SK-N-SH (cell line): ENCODE measurements around the gene OR1E2. TPM values are rescaled to one million over a fixed set of nuclear protein-coding genes. Genes with fewer than 3 reads are reported as not detected.

Experiments
- CTCF ChIA-PET: fragments of 300-600, 350-600 bp; formaldehyde crosslinking; extraction: SDS; loops from one replicate; lab custom pipeline; 2021; lab: Yijun Ruan, JAX
- POLR2A ChIA-PET: fragments of 350-600 bp; sonication (Branson Sonifier 250); formaldehyde crosslinking; extraction: SDS; loops from one replicate; lab custom pipeline; 2020; ENCODE audit warnings: antibody characterized with exemption, inconsistent platforms; lab: Yijun Ruan, JAX
- DNase-seq: peaks from one replicate; pipeline ENCODE4 v3.0.0; 2012
- H2AFZ ChIP-seq: fragments of 200-600 bp; sonication (generic); 2 replicates; pipeline ENCODE4 v1.8.1; 2016; ENCODE audit warnings: antibody characterized with exemption, mild to moderate bottlenecking, low read depth
- H3F3A ChIP-seq: fragments of 200-600 bp; sonication (generic); replicated peaks from 2 replicates; pipeline ENCODE3; 2016; ENCODE audit warnings: antibody characterized with exemption, mild to moderate bottlenecking; ENCODE audit not compliant: insufficient read depth
- H3K27ac ChIP-seq, 2 experiments: fragments of 200-500 bp in 1 of 2; fragments of 200-600 bp in 1 of 2; sonication (Bioruptor generic) in 1 of 2; sonication (generic), shearing (Covaris generic) in 1 of 2; 2 replicates each; pipeline versions ENCODE4 v1.5.1 to v1.6.1; 2014 to 2016; ENCODE audit warnings: low read depth in 2 of 2, inconsistent platforms in 1 of 2, low read length in 1 of 2, mild to moderate bottlenecking in 1 of 2, mixed read lengths in 1 of 2
- H3K27me3 ChIP-seq: fragments of 200-600 bp; sonication (generic), shearing (Covaris generic); 2 replicates; pipeline ENCODE4 v1.6.1; 2016; ENCODE audit warnings: mixed run types; ENCODE audit not compliant: insufficient read depth
- H3K36me3 ChIP-seq, 2 experiments: fragments of 200-500 bp in 1 of 2; fragments of 200-600 bp in 1 of 2; sonication (Bioruptor generic) in 1 of 2; sonication (generic) in 1 of 2; replicated peaks in 1 of 2; 2 replicates each; pipeline versions ENCODE3 to v1.5.1; 2014 to 2016; ENCODE audit warnings: low read length in 1 of 2, mild to moderate bottlenecking in 1 of 2; ENCODE audit not compliant: insufficient read depth in 2 of 2, control insufficient read depth in 1 of 2
- H3K4me1 ChIP-seq, 2 experiments: fragments of 200-500 bp in 1 of 2; fragments of 200-600 bp in 1 of 2; sonication (Bioruptor generic) in 1 of 2; sonication (generic), shearing (Covaris generic) in 1 of 2; 2 replicates each; pipeline versions ENCODE4 v1.5.1 to v1.6.1; 2014 to 2016; ENCODE audit warnings: low read depth in 1 of 2, low read length in 1 of 2, mixed run types in 1 of 2; ENCODE audit not compliant: insufficient read depth in 2 of 2, control insufficient read depth in 1 of 2
- H3K4me2 ChIP-seq: fragments of 200-600 bp; sonication (generic), shearing (Covaris generic); 2 replicates; pipeline ENCODE4 v1.6.1; 2017; ENCODE audit warnings: mixed run types
- H3K4me3 ChIP-seq, 2 experiments: fragments of 200-500 bp in 1 of 2; fragments of 200-600 bp in 1 of 2; sonication (Bioruptor generic) in 1 of 2; sonication (generic), shearing (Covaris generic) in 1 of 2; 2 replicates each; pipeline versions ENCODE4 v1.5.1 to v1.8.1; 2014 to 2016; ENCODE audit warnings: low read depth in 2 of 2, inconsistent platforms in 1 of 2, low read length in 1 of 2, mild to moderate bottlenecking in 1 of 2, mixed read lengths in 1 of 2, moderate library complexity in 1 of 2
- H3K79me2 ChIP-seq: fragments of 200-600 bp; sonication (generic); 2 replicates; pipeline ENCODE4 v1.8.1; 2017; ENCODE audit warnings: mild to moderate bottlenecking; ENCODE audit not compliant: insufficient read depth
- H3K9ac ChIP-seq: fragments of 200-600 bp; sonication (generic); 2 replicates; pipeline ENCODE4 v1.6.1; 2017; ENCODE audit warnings: mixed run types
- H3K9me2 ChIP-seq: fragments of 200-600 bp; sonication (generic); 2 replicates; pipeline ENCODE4 v1.6.1; 2017; ENCODE audit warnings: mixed run types
- H3K9me3 ChIP-seq: fragments of 200-600 bp; sonication (generic); 2 replicates; pipeline ENCODE4 v1.6.1; 2017; ENCODE audit warnings: mixed run types, mild to moderate bottlenecking, moderate library complexity
- H4K20me1 ChIP-seq: fragments of 200-600 bp; sonication (generic); 2 replicates; pipeline ENCODE4 v1.6.1; 2017; ENCODE audit warnings: mild to moderate bottlenecking, mixed run types; ENCODE audit not compliant: insufficient read depth
- ELF1 ChIP-seq: IDR thresholded peaks from 2 replicates; pipeline ENCODE4 v1.4.0; 2012
- EP300 ChIP-seq, 2 experiments: IDR thresholded peaks; 2 replicates each; pipeline versions ENCODE4 v1.4.0 to v1.6.1; 2012; ENCODE audit warnings: borderline replicate concordance in 1 of 2, low read depth in 1 of 2, low read length in 1 of 2
- FOSL2 ChIP-seq: IDR thresholded peaks from 2 replicates; pipeline ENCODE4 v1.4.0; 2012; ENCODE audit warnings: low read depth, mild to moderate bottlenecking, moderate library complexity, borderline replicate concordance
- FOXJ3 ChIP-seq: sonication (generic); formaldehyde crosslinking; IDR thresholded peaks from 2 replicates; pipeline ENCODE4 v1.5.1; 2020; ENCODE audit warnings: mild to moderate bottlenecking, missing genetic modification reagents
- GABPA ChIP-seq: IDR thresholded peaks from 2 replicates; pipeline ENCODE4 v1.4.0; 2012; ENCODE audit warnings: low read depth, mild to moderate bottlenecking
- YY1 ChIP-seq: IDR thresholded peaks from 2 replicates; pipeline ENCODE4 v1.4.0; 2012; ENCODE audit warnings: low read depth, mild to moderate bottlenecking
- WGBS: methylation state at CpG from one replicate; pipeline ENCODE4 v1.1.6; 2017; ENCODE audit warnings: low lambda C conversion rate; 5-methylcytosine and 5-hydroxymethylcytosine counted together
- polyA plus RNA-seq, 3 experiments: library from polyadenylated mRNA; depleted of rRNA; stranded (reverse); fragments of >200 nt; gene quantifications; 2 replicates each; pipeline ENCODE4 v1.2.3, GENCODE V29; 2012

The OR1E2 gene
- polyA plus RNA-seq, 1 of the 3 experiments (the other 2 are of a cell fraction) = not detected

- Histone ChIP-seq H4K20me1 (no peaks in the 10 kb centered on the region), H3K9ac (no peak within 1 kb of the TSS), H3K27me3 (peaks cover 20% of the 10 kb centered on the region; the same call in 1 of the 2 replicates), H3K4me1 (no peaks in the 10 kb centered on the region), H3K4me2 (no peak within 1 kb of the TSS), H3K36me3 (no peaks in the 10 kb centered on the region), H2AFZ (no peak within 1 kb of the TSS), H3K9me2 (no peaks in the 10 kb centered on the region), H3K79me2 (no peaks in the 10 kb centered on the region), H3K9me3 (no peaks in the 10 kb centered on the region), H3K27ac (no peak within 1 kb of the TSS), H3K4me3 (no peak within 1 kb of the TSS), H3F3A (no peaks in the 10 kb centered on the region)
- POLR2A ChIA-PET = no interaction called here
- no peak for TF ChIP-seq FOSL2
- no peak for TF ChIP-seq ELF1
- no peak for TF ChIP-seq GABPA
- TF ChIP-seq EP300 (IDR thresholded peaks at IDR 0.05; ENCODE audit: borderline replicate concordance in 1 of 2, low read depth in 1 of 2, low read length in 1 of 2) = no peak
- TF ChIP-seq FOXJ3 = no peak
- no peak for TF ChIP-seq YY1
- CTCF ChIA-PET = no interaction called here
- 35% methylated on average over 65 of the region's 92 CpGs for WGBS
- DNase-seq = no peak
Observed at GRCh38 chr17:3385869-3386816, 47.5 kb downstream of the OR1E2 start, which contains the start of gene OR3A2. Gene OR3A2, minus strand, starts transcription at chr17:3386308.

Other genes with a start within 250 kb of the OR1E2 start
- not detected in 2 replicates for gene OR1A2, start 236.3 kb downstream of the OR1E2 start, polyA plus RNA-seq (2012; rRNA removed)
- not detected in 2 replicates for gene OR1A1, start 226.2 kb downstream of the OR1E2 start, polyA plus RNA-seq (2012; rRNA removed)
- gene OR3A1, start 135.5 kb downstream of the OR1E2 start, polyA plus RNA-seq (2012; rRNA removed) = not detected in 2 replicates
- not detected in 2 replicates for gene OR3A2, start 47.5 kb downstream of the OR1E2 start, polyA plus RNA-seq (2012; rRNA removed)
- gene OR1E1, start 35.4 kb downstream of the OR1E2 start, polyA plus RNA-seq (2012; rRNA removed) = not detected in 2 replicates
- gene OR3A3, start 22.5 kb downstream of the OR1E2 start, polyA plus RNA-seq (2012; rRNA removed) = not detected in 2 replicates
- gene SPATA22, start 38.0 kb upstream of the OR1E2 start, polyA plus RNA-seq (2012; rRNA removed) = not detected in 2 replicates
- not detected in 2 replicates for gene ASPA, start 42.2 kb upstream of the OR1E2 start, polyA plus RNA-seq (2012; rRNA removed)
- 0.28 TPM in 2 replicates for gene TRPV3, start 124.0 kb upstream of the OR1E2 start, polyA plus RNA-seq (2012; rRNA removed)
- 2.5 and 3.0 TPM in 2 replicates for gene TRPV1, start 175.6 kb upstream of the OR1E2 start, polyA plus RNA-seq (2012; rRNA removed)
- gene SHPK, start 202.4 kb upstream of the OR1E2 start, polyA plus RNA-seq (2012; rRNA removed) = 9.0 and 9.7 TPM in 2 replicates
- 6.7 and 8.2 TPM in 2 replicates for gene CTNS, start 202.9 kb upstream of the OR1E2 start, polyA plus RNA-seq (2012; rRNA removed)
- gene TAX1BP3, start 234.7 kb upstream of the OR1E2 start, polyA plus RNA-seq (2012; rRNA removed) = 165 and 192 TPM in 2 replicates
- 56.6 and 64.4 TPM in 2 replicates for gene EMC6, start 235.0 kb upstream of the OR1E2 start, polyA plus RNA-seq (2012; rRNA removed)